Lung (tissue), 12 donors: ENCODE measurements around the gene EPB41. TPM values are rescaled to one million over a fixed set of nuclear protein-coding genes. Genes with fewer than 3 reads are reported as not detected.
"Not testable (repeated sequence)": the region's sequence is repeated elsewhere in the genome, so short reads cannot be mapped to it uniquely, and the experiment has no call there.

ENCODE experiments used
- ATAC-seq: fragments of 200-7000 bp; cut with Tn5 transposase; one replicate; pipeline ENCODE4 v1.9.1; 2020; ENCODE audit warnings: moderate number of reproducible peaks; ENCODE audit not compliant: insufficient read depth, low FRiP score
- DNase-seq, 3 donors: peaks; one replicate each; pipeline ENCODE4 v3.0.0-alpha.2; 2013 to 2017
- H3K27ac ChIP-seq, 2 donors: one replicate each; pipeline ENCODE4 v1.5.1; 2013; ENCODE audit warnings: mild to moderate bottlenecking in 2 of 2, moderate library complexity in 2 of 2, control low read depth in 1 of 2, inconsistent platforms in 1 of 2, low read depth in 1 of 2, low read length in 1 of 2
- H3K27me3 ChIP-seq, 3 donors: one replicate each; pipeline ENCODE4 v1.5.1; 2013; ENCODE audit warnings: low read length in 2 of 3; ENCODE audit not compliant: control insufficient read depth in 3 of 3, insufficient read depth in 3 of 3
- H3K36me3 ChIP-seq, 4 donors: one replicate each; pipeline ENCODE4 v1.5.1; 2013; ENCODE audit warnings: low read length in 4 of 4, mild to moderate bottlenecking in 1 of 4, moderate library complexity in 1 of 4; ENCODE audit not compliant: control insufficient read depth in 4 of 4, insufficient read depth in 4 of 4
- H3K4me1 ChIP-seq, 5 donors: one replicate each; pipeline ENCODE4 v1.5.1; 2013; ENCODE audit warnings: low read length in 5 of 5, mild to moderate bottlenecking in 2 of 5, moderate library complexity in 1 of 5; ENCODE audit not compliant: control insufficient read depth in 5 of 5, insufficient read depth in 5 of 5
- H3K4me3 ChIP-seq: one replicate; pipeline ENCODE4 v1.5.1; 2013; ENCODE audit warnings: mild to moderate bottlenecking, control low read depth, moderate library complexity
- H3K9ac ChIP-seq, 2 donors: one replicate each; pipeline ENCODE4 v1.5.1; 2013; ENCODE audit warnings: low read length in 2 of 2, control low read depth in 1 of 2; ENCODE audit not compliant: insufficient read depth in 1 of 2
- H3K9me3 ChIP-seq, 4 donors: one replicate each; pipeline ENCODE4 v1.5.1; 2013; ENCODE audit warnings: low read length in 3 of 4, mild to moderate bottlenecking in 1 of 4, moderate library complexity in 1 of 4; ENCODE audit not compliant: control insufficient read depth in 4 of 4, insufficient read depth in 3 of 4
- WGBS, 2 donors: extraction: QIAGEN DNeasy Blood & Tissue Kit; methylation state at CpG; one replicate each; pipeline ENCODE4 v1.1.7; 2013; 5-methylcytosine and 5-hydroxymethylcytosine counted together
- polyA plus RNA-seq, 2 donors: library from polyadenylated mRNA; stranded (reverse); fragments of 200-250 nt; gene quantifications; one replicate each; pipeline ENCODE4 v1.2.1, GENCODE V29; 2013
- total RNA-seq, 2 donors: library from RNA; depleted of rRNA in 1 of 2; stranded (reverse); fragments of >200 nt in 1 of 2; gene quantifications; one replicate each; pipeline ENCODE4 v1.2.1, GENCODE V29; 2014 to 2021
- TF ChIP-seq, protein P1 (sequence below): IDR thresholded peaks from 2 replicates; pipeline ENCODE4 v1.5.1; 2012; ENCODE audit warnings: mild to moderate bottlenecking; ENCODE audit errors: control extremely low read depth, extremely low read depth
- donor health status: control.
- donor health status: control.
- donor health status: Bipolar disorder and iron deficiency.
- donor health status: healthy.
- donor health status: DM: yes; HTN: yes; CAD: no.

Gene EPB41
- total and polyA plus RNA-seq, 4 donors = 10.4 to 69.0 (median 33.3) TPM

DNA sequence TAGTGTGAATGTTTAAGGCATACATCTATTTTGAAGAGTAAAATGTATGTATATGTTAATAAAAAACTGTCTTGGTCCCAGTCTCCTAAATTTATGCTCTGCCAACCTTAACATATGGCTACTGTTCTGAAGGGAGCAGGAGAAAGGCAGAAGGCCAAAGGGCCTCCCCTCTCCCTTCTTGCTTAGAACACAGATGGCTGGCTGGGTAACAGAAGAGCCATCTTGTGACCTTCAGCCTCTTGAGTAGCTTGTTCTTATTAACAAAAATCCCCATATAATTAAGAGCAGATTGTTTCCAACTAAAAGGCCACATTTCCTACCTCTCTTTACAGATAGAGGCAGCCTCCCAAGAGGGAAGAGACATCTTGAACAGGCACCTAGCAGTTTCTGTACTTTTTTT lies 36.1 kb downstream of the EPB41 start:
- Histone ChIP-seq H3K4me3 (no peak overlapping the region), H3K9me3 (no peaks in the 10 kb centered on the region), H3K36me3 (peaks cover 0 to under 1% (median 0%) of the 10 kb centered on the region in 4 donors), H3K9ac (no peak overlapping the region), H3K27me3 (no peaks in the 10 kb centered on the region), H3K4me1 (peaks cover 0 to 8% (median 0%) of the 10 kb centered on the region in 5 donors), H3K27ac (no peak overlapping the region)
- ATAC-seq (no peak), DNase-seq (no peak)
- TF ChIP-seq, protein P1, sequence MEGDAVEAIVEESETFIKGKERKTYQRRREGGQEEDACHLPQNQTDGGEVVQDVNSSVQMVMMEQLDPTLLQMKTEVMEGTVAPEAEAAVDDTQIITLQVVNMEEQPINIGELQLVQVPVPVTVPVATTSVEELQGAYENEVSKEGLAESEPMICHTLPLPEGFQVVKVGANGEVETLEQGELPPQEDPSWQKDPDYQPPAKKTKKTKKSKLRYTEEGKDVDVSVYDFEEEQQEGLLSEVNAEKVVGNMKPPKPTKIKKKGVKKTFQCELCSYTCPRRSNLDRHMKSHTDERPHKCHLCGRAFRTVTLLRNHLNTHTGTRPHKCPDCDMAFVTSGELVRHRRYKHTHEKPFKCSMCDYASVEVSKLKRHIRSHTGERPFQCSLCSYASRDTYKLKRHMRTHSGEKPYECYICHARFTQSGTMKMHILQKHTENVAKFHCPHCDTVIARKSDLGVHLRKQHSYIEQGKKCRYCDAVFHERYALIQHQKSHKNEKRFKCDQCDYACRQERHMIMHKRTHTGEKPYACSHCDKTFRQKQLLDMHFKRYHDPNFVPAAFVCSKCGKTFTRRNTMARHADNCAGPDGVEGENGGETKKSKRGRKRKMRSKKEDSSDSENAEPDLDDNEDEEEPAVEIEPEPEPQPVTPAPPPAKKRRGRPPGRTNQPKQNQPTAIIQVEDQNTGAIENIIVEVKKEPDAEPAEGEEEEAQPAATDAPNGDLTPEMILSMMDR = no peak

DNA sequence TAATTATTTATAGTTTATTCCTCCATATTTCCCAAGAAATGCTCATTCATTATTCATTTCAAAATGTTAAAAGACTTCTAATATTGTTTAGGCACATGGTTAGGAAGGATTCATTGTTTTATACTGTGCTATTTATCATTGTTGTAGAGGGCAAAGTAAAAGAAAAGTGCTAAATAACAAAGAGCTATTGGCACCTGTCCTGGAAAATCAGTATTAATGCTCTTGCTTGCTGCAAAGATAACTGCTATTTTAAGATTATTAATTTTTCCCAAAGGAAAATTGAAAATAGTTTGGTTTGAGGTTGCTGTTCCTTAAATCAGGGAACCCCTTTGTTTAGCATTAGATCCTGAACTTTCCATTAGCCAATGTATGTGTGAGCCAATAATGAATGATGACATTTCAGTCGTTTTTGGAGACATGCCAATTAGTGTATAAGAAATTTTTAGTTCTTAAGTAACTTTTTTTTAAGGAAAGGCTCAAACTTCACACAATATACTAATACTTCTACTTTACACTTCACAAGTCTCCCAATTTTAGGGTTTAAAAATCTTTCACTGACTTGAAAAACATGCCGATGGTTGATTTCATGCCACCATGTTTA lies 39.9 kb downstream of the EPB41 start:
- no peak overlapping the region for H3K27ac ChIP-seq
- H3K27me3 ChIP-seq = no peaks in the 10 kb centered on the region
- peaks cover 0 to 8% (median 0%) of the 10 kb centered on the region in 5 donors for H3K4me1 ChIP-seq
- TF ChIP-seq, protein P1 = no peak
- no peak overlapping the region for H3K9ac ChIP-seq
- peaks cover 0 to 2% (median 0%) of the 10 kb centered on the region in 4 donors for H3K36me3 ChIP-seq
- no peak overlapping the region for H3K4me3 ChIP-seq
- WGBS, 2 donors = 55 to 59% methylated on average over 2 of the region's 2 CpGs
- no peaks in the 10 kb centered on the region for H3K9me3 ChIP-seq
- ATAC-seq = no peak
- peak in 1 of 3 donors; percentile 7 for DNase-seq

- no peak for ATAC-seq
- H3K4me3 ChIP-seq = no peak overlapping the region
- H3K9me3 ChIP-seq = no peaks in the 10 kb centered on the region
- 89 to 94% methylated on average over 2 of the region's 2 CpGs for WGBS, 2 donors
- no peak overlapping the region for H3K9ac ChIP-seq
- H3K36me3 ChIP-seq = peaks cover 0 to 2% (median 0%) of the 10 kb centered on the region in 4 donors
- H3K27me3 ChIP-seq = no peaks in the 10 kb centered on the region
- TF ChIP-seq, protein P1 = no peak
- peaks cover 0 to 8% (median 0%) of the 10 kb centered on the region in 5 donors for H3K4me1 ChIP-seq
- DNase-seq = peak in 2 of 3 donors; percentile 37 to 53
- H3K27ac ChIP-seq = no peak overlapping the region
Observed at GRCh38 chr1:28956038-28956464, 41.7 kb downstream of the EPB41 start.

- not testable (repeated sequence) for H3K4me3 ChIP-seq, H3K36me3 ChIP-seq, H3K4me1 ChIP-seq, ATAC-seq, DNase-seq, H3K27ac ChIP-seq, H3K9ac ChIP-seq, H3K27me3 ChIP-seq, H3K9me3 ChIP-seq
- WGBS, 2 donors = 89 to 95% methylated on average over 13 of the region's 13 CpGs
Observed at GRCh38 chr1:28962114-28962831, 47.9 kb downstream of the EPB41 start.
